Astrocyte (in vitro differentiated cells and primary cell): ENCODE data around the gene RNF144A.

Experiments
- CTCF ChIP-seq: IDR thresholded peaks from 2 replicates; pipeline ENCODE4 v1.5.1; 2011; ENCODE audit warnings: low read depth, mild to moderate bottlenecking, inconsistent platforms, low read length, moderate library complexity; ENCODE audit not compliant: insufficient read depth
- EZH2 ChIP-seq: IDR thresholded peaks from 2 replicates; pipeline ENCODE4 v1.6.1; 2012; ENCODE audit warnings: mild to moderate bottlenecking, low read length, inconsistent platforms; ENCODE audit not compliant: insufficient read depth

- no peak for TF ChIP-seq CTCF
- TF ChIP-seq EZH2: no peak
These were observed 31.7 kb upstream of the RNF144A start for GRCh38 chr2:6885551-6885950.
